GM20431 (cell line): Measurements from ENCODE around the gene FADS6.

Source experiments
- in situ Hi-C: fragments of 300-500 bp; cut with MseI, MboI; formaldehyde crosslinking; loops from one replicate; pipeline ENCODE4 v1.15.0; 2020; ENCODE audit warnings: low sequenced_read_pairs; ENCODE audit not compliant: unreplicated experiment

Gene FADS6

DNA sequence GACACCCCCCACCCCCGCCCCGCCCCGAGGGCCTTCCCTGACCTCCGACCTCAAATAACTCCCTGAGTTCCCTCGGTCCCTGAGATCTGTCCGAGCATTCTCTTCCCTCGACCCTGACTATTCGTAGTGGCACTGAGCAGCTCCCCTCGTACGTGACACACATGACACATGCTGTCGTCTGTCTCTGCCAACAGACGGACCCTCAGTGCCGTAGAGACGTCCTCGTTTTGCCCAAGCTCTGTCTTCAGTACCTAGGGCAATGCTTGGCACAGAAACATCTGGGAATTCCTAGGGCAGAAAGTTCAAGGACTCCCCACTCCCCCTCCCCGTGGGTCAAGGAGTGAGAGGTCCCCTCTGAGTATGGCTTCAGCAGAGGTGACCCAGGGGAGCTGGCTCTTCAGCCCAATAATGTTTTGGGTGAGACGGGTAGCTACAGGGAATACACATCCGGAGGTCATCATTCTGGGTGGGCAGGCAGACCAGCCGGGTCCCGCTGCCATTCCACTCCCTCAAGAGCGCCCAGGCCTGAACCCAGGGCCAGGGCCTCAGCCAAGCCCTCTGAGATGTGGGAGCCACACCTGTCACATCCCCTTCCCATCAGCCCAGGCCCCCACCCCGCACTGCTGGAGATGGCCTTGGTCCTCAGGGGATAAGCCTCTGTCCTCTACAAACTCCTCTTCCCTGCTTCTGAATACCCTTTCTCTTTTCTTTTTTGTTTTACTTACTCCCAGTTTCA lies 671 bp upstream of the FADS6 start:
- in situ Hi-C loops, result no loop called here

DNA sequence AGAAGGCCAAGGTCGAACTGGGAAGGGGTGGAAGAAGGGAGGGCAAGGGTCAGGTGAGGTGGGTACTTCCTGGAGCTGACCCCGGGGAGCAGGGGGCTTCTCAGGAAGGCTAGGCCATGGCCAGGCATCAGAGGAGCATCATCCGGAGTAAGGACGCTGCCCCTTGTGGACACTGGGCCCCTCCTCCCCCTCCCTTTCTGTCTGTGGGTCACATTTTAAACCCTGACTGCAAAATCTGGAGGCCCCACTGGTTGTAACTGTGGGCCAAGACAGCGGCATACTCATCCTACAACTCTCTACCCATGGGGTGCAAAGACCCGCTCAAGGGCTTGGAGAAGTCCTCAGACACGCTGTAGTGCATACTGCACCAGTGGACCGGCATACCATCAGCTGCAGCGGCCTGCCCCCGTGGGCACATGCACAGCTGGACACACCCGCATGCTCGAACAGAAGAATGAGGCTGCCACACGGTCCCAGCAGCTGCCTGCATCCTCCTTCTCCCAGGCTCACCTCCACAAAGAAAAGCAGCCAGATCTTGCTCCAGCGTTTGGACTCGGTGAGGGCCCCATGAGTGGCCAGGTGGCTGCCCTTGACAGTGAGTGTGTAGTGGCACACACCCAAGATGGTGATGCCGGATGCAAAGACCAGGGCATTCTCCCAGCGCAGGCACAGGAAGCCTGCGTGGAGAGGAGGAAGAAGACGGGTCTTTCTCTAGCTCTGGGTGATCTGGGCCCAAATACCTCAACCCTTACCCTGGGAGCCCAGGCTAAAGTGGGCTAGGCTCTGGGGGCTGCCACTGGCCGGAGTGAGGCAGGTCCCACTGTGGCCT lies 1.2 kb downstream of the FADS6 start:
- in situ Hi-C loops, result no loop called here

DNA sequence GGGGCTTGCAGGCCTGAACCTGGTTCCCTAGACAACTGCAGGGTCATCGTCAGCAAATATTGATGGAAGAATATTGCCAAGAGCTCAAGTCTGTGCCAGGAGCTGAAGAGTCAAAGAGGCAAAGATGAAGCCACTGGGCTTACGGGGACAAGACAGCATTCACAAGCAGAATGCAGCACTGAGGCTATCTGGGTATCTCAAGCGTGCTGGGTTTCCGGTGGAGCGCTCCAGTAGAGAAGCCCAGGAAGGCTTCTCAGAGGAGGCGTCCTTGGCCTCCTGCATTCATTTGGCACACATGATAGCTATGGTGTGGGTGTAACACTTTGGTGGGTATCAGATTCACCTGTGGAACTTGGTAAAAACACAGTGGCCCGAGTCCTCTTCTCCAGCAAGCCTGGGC lies 2.9 kb downstream of the FADS6 start:
- in situ Hi-C loops, result no loop called here

DNA sequence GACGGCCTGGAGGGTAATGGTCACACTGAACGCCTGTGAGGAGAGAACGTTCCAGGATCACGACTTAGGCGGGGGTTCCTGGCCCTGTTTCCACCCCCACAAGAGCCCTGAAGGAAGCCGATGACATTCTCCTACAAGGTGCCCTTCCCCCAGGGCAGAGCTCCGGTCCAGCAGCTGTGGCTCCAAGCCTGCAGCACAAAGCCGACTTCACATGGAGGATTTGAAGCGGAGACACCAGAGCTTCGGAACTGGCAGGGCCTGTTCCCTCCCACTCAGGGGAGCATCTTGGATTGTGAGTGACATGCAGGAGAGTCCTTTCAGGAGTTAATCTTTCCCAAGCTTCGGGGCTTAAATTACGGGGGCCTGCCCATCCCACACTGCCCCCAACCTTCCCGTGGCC lies 5.0 kb downstream of the FADS6 start:
- in situ Hi-C loops, result no loop called here

DNA sequence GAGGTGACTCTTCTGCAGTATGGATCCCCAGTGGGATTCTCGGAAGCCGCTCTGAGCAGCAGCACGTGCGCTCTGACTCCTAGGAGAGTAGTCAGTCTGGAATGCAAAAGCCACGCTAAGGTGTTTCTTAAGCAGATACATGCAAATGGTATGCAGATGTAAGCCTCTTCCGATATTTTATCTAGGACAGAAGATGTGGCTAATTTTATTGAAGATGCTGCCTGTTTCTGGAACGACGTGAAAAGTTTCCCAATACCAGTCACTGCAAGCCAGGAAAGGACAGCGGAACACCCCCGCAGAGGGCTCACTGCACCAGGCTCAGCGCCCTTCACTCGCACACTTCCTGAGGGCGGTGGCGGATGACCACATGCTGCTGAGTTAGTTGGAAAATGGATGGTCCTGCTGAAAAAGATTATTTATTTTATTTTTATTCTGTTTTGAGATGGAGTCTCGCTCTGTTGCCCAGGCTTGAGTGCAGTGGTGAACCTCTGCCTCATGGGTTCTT lies 10.1 kb downstream of the FADS6 start:
- in situ Hi-C loops, result no loop called here

DNA sequence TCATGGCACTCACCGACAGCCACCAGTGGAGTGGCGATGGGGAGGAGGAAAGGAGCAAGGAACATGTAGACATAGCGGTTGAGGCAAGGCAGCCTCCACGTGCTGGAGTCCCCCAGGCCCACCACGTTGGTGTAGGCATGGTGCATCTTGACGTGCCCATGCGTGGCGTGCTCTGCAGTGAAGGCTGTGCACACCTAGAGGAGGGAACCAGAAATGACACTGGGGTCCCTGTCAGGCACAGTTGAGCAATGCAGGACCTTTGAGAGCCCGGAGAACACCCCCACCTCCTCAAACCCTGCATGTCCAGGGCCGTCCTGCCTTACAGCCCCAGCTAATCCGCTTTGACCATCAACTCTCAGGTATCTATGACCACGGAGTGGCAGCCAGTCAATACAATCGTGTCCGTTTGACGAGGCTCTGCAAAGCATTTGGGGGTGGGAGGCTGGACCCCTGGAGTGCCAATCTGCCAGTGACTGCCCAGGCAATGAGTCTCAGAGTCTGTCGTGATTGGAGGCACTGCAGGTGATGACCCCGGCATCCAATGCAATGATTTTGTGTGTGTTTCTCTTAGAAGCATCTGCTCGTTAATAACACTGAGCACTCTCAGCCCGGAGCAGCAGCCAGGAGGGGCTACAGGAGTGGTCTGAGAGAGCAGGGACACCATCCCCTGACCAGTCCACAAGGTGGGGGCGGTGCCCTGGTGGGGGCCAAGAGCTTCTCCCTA lies 10.8 kb downstream of the FADS6 start:
- in situ Hi-C loops, result no loop called here

DNA sequence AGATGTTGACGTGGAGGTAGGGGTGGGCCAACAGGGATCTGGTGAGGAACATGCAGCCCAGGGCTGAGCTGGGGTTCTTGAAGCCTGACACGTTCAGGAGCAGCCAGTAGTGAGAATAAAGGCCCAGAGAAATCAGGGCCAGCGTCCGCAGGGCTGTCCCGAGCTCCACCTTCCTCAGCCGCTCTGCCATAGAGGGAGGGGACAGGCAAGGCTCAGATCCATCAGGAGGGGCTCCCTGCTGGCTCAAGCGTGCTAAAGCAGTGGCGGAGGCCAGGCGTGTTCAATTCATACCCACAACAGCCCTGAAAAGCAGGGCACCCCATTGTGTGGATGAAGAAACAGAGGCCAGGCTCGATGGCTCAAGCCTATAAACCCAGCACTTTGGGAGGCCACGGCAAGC lies 12.4 kb downstream of the FADS6 start:
- in situ Hi-C loops, result no loop called here

DNA sequence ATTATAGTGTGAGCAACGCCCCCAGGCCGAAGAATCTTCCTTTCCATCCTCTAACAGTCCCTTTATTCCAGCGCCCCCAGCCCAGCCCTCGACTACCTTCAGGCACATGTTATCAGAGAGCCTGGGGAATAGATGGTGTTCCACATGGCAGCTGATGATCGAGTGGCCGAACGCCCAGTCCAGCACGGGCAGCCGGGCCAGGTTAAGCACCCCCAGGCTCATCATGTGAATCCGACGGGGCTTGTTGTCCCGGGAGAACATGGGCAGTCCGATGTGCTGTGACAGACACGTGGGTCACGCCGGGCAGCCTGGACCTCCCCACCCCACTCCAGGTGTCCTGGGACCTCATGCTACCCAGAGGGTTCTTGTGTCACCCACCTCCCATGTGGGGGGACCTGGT lies 14.1 kb downstream of the FADS6 start:
- in situ Hi-C loops, result no loop called here

DNA sequence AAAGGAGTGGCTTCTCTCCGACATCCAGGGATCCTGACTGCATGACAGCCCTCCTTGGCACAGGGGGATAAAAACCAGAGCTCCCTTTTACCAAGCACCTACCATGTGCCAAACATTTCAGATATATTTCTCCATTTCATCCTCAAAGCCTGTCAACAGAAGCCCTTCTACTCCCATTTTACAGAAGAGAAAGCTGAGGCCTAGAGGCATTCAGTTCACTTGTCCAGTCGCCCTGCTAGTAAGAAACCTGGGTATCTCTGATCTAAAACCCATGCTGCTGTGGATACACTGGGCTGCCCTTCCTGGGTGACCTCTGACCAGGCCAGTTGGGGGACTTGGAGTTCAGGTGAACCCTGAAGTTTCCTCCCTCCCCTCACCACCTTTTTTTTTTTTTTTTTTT lies 14.8 kb downstream of the FADS6 start:
- in situ Hi-C loops, result no loop called here

DNA sequence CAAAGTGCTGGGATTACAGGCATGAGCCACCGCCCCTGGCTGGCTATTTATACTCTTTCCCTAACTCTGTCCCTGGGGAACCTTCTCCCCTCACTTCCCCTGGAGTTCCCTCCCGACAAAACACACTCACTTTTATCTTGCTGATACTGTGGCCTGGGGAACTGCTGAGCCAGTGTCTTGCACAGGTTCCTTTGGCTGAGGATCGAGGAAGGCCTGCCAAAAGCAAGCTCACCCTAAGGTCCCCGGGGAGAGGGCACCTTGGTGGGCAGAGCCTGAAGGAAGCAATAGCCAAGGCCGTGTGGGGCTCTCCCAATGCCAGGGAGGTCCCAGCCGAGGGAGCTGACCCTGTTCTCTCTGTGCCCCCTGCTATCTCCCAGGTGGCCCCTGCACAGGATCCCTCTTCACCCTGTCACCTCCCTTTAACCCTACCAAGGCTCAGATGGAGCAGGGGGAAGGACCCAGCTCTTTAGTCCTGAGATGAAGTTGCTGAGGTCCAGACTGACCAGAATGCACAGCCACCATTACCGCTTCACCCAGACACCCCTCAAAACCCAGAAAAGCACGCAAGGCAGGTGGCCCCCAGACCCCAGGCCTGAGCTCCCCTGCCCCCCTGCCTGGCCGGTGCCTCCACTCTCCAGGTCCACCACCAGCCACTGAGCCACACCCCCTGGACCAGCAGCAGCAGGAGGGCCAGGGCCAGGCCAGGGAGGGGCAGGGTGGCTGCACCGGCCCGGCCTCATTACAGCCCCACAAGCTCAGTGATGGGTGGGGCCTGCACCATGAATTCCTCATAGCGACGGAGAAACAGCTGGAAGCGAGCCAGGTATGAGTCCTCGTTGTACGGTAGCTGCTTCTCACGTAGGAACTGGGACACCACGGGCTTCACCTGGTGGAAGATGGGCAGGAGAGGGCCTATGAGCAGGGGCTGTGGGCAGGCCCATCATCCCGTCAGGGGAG lies 15.6 kb downstream of the FADS6 start:
- in situ Hi-C loops, result no loop called here

DNA sequence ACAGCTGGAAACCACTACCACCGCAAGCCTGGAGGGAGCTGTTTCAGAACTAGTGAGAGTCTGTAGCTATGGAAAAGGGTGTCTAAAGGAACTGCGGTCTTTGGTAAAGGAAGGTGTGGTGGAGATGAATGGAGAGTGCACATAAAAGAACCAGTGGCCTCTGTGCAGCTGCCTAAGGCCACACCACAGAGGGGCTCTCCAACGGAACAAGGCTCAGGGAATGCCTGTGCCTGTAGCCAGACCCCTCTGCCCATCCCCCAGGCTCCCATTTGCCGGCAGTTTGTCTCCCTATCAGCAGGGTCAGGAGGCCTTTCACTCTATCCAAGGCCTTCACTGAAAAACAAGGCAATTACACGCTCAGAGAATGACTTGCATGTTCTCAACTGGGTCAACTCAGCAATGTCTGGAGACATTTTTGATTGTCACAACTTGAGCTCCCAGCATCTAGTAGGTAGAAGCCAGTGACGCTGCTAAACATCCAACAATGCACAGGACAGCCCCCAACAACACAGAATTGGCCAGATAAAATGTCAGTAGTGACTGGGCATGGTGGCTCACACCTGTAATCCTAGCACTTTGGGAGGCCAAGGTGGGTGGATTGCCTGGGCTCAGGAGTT lies 17.3 kb downstream of the FADS6 start:
- in situ Hi-C loops, result no loop called here

DNA sequence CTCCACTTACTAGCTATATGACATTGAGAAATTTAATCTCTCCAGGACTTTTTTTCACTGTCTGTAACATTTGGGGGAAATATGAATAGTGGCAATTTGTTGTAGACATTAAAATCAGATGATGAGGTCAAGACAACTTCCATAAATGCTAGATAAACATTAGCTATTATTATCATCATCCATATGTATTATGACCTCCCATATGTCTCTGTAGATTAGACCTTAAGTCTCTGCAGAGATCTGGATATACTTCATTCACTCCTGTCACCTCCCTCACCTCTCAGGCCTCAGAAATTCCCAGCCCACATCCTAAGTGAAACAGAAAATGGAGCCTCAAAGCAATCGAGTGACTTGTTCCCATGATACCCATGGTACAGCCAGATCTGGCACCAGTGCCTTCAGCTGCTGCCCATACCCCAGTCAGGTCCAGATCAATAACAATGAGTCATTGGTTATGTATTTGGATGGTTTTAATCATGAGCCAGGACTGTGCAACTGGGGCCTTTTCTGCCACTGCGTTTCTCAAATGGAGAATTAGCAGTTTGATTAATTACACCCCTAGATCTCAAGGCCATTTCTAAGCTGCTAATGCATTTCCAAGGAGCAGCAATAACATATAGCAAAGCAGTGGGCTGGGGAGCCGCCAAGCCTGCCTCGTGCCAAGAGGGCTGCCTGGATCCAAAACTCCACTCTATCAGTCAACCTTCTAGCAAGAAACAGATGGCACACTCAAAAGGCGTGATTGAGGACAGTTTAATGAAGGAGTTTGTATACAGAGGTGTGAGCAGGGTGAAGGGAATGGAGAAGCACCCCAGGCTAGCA lies 18.1 kb downstream of the FADS6 start:
- in situ Hi-C loops, result no loop called here

DNA sequence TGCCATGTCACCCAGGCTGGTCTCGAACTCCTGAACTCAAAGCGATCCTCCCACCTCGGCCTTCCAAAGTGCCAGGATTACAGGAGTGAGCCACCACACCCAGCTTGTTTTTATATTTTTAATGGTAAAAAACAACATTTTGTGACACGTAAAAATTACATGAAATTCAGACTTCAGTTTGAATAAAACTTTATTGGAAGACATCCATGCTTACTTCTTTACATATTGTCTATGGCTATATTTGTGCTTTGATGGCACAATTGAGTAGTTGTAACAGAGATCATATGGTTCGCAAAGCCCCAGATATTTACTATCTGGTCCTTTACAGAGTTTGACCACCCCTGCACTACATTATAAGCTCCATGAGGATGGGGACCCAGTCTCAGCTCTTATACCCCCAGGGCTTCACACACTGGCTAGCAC lies 18.8 kb downstream of the FADS6 start:
- in situ Hi-C loops, result no loop called here

DNA sequence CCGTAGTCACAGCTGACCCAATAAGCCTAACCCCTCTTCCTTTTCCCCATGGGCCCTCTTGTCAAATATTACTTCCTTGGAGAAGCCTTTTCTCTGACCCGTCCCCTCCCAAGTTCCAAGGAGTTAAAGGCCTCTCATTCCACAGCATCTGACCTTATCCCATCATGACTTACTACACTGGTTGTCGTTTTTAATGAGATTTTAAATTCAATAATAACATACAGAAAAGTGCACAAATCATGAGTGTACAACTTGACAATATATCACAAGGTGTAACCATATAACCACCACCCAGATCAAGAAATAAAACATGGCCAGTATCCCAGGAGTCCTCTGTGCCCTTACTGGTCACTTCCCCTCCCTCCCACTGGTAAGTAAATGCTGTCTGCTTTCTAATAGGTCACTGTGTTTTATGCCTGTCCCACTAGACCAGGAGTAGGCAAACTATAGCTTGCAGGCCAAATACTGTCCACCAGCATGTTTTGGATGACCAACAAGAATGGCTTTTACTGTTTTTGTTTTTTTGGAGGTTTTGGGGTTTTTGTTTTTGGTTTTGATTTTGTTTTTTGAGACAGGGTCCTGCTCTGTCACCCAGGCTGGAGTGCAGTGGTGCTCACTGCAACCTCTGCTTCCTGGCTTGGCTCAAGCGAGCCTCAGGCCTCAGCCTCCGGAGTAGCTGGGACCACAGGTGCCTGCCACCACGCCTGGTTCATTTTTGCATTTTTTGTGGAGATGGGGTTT lies 19.4 kb downstream of the FADS6 start:
- in situ Hi-C loops, result no loop called here

DNA sequence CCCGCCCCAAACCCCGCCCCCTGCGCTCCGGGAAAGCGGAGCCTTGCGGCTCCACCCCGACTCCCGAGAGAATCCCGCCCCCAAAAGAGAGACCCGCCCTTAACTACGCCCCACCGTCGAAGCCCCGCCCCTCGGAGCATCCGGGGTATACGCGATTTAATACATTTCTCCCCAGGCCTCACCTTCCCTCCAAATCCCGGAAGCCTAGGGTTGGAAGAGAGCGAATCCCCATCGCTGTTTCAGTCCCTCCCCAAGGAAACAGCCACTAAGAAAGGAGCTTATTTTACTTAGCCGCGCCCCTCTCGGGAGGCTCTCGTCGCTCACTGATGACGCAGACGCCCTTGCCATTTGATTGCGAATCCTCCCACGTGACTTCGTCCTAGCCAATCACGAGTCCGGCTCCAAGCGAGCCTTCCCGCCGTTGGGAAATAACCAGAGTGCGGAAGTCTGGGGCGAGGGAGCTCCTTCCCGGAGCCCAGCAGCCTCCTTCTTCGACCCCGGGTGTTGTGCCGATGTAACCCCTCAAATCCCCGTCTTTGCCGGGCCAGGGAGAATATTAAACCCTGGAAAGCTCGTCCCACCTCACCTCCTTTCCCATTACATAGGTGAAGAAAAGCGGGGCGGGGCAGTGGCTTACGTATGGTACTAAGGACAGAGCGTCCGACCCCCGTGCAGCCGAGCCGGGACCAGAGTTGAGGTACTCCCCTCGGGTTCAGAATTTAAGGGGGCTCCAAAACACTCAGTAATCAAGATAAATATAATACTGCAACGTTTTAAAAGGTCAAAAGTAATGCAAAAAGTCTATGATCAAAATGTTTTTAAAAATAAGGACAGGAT lies 20.2 kb downstream of the FADS6 start:
- in situ Hi-C loops, result no loop called here

DNA sequence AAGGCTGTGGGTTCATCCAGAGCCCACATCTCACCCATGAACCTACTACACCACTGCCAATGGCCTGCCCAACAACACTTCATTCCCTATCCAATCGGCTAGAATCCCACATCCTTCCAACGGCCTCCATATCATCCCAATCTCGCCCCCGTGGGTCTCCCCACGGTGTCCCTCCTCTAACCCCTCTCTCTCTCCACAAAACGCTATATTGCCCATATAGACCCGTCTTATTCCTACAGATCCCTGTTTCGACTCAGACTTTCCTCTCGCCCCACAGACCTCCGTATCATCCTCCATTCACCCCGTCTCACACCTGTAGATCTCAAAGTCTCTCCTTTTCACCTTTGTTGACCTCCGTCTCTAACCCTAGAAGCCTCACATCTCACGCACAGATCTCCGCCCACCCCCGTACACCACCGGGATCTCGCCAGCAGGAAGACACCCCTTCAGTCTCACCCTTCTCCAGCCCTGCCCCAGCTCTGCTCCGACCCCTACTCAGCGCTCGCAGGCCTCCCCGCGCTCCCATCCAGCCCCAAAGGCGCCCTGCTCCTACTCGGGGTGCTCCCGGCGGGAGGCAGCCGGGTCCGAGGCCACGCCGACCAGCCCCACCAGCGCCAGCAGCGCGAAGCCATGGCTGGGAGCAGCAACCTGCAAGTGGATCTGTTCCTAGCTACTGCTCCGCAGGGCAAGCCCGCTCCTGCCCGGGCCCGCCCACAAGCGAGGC lies 21.0 kb downstream of the FADS6 start, which contains the start of gene FDXR:
FDXR (minus strand) TSS at position 682 of the 724 bp plus-strand sequence; CDS start at position 632, 50 bp downstream.
- in situ Hi-C loops, result no loop called here
